ENCODE measurements around the gene HMGB2. TPM values are rescaled to one million over a fixed set of nuclear protein-coding genes. Genes with fewer than 3 reads are reported as not detected.
A peak's percentile ranks its signal among the peaks of the same experiment; 100 is the strongest.

Gene HMGB2
- total RNA-seq, 6 experiments from 2014 or later, result 53.0 to 130 (median 117) TPM

DNA sequence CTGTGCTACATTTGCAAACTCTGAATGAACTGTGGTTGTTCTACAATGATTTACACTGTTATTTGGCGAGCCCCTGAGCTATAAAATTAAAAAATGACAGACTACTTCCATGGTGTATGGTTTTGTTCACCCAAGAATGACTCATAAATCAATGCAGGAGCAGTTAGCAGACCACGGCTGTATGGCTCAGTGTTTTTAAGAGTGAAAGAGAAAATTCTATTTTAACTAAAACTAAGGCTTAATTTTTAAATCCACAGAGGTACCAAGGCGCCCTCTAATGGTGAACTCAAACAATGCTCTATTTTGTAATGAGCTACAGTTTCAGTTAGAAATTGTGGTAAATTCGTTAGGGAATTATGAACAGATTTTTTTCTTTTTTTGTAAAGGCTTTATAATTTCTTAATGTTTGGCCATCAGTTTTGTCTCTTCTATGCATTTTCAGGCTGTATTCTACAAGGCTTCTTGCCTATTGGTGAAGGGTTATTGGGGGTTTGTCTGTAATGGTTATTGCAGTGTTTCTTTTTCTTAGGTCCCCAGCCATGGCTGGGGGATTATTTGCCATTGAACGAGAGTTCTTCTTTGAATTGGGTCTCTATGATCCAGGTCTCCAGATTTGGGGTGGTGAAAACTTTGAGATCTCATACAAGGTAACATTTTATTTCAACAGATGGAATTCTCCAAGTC lies 32.5 kb downstream of the HMGB2 start:
- H3K27ac Mint-ChIP-seq, result no peak overlapping the region
- TF ChIP-seq, protein P1, sequence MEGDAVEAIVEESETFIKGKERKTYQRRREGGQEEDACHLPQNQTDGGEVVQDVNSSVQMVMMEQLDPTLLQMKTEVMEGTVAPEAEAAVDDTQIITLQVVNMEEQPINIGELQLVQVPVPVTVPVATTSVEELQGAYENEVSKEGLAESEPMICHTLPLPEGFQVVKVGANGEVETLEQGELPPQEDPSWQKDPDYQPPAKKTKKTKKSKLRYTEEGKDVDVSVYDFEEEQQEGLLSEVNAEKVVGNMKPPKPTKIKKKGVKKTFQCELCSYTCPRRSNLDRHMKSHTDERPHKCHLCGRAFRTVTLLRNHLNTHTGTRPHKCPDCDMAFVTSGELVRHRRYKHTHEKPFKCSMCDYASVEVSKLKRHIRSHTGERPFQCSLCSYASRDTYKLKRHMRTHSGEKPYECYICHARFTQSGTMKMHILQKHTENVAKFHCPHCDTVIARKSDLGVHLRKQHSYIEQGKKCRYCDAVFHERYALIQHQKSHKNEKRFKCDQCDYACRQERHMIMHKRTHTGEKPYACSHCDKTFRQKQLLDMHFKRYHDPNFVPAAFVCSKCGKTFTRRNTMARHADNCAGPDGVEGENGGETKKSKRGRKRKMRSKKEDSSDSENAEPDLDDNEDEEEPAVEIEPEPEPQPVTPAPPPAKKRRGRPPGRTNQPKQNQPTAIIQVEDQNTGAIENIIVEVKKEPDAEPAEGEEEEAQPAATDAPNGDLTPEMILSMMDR (IDR thresholded peaks at IDR 0.05), result peak; percentile 88
- H3K4me1 Mint-ChIP-seq (ENCODE audit: low read depth), result no peaks in the 10 kb centered on the region
- H3K9me3 Mint-ChIP-seq, result no peaks in the 10 kb centered on the region
- H3K4me3 Mint-ChIP-seq, result no peak overlapping the region
- DNase-seq, result peak; percentile 26
- H3K36me3 Mint-ChIP-seq (ENCODE audit: low read depth), result no peaks in the 10 kb centered on the region
- no peaks in the 10 kb centered on the region; the same call in 1 of the 2 replicates for H3K27me3 Mint-ChIP-seq (ENCODE audit: insufficient read depth)

DNA sequence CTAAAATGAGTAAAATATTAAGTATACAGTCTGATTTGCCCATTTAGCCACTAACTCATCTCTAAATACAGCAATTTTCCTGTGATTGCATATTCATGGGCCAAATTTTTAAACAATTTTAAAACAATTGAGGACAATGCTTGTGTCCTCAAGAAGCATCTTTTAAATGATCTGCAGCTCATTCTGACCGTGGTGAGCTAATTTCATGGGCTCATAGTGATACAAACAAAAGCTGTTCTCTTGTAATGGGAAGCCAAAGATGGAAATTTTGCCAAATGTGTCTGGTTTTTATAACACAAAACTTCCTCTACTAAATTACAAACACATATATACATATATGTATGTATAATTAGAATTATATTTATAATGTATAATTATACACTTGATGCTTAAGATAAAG lies 39.7 kb downstream of the HMGB2 start:
- no peaks in the 10 kb centered on the region; the same call in 1 of the 2 replicates for H3K27me3 Mint-ChIP-seq (ENCODE audit: insufficient read depth)
- TF ChIP-seq, protein P1 (IDR thresholded peaks at IDR 0.05), result no peak

DNA sequence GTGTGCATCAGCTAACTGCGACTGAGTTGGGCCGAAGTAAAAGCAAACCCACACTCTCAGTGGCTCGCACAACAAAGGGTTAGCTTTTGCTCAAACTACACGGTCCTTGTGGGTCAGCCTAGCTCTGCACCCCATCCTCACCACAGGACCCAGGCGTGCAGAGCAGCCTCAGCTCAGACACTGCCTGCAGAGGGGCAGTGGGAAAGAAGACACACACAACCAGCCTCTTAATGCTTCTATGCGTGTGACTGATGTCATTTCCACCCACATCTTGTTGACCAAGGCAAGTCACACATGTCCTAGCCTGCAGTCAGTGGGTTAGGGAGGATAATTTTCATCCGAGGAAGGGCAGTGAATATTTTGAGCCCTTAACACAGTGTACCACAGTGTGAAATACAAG lies 40.5 kb downstream of the HMGB2 start:
- Mint-ChIP-seq H3K4me3 (no peak overlapping the region), H3K4me1 (ENCODE audit: low read depth) (peaks cover 6% of the 10 kb centered on the region), H3K9me3 (no peaks in the 10 kb centered on the region), H3K27me3 (ENCODE audit: insufficient read depth) (no peaks in the 10 kb centered on the region; the same call in 1 of the 2 replicates), H3K27ac (no peak overlapping the region), H3K36me3 (ENCODE audit: low read depth) (no peaks in the 10 kb centered on the region)
- DNase-seq, result no peak
- TF ChIP-seq, protein P1 (IDR thresholded peaks at IDR 0.05), result no peak

More for the DNA sequence above, 39.7 kb downstream of the HMGB2 start:
- no peak for DNase-seq
- H3K9me3 Mint-ChIP-seq, result no peaks in the 10 kb centered on the region
- no peaks in the 10 kb centered on the region for H3K36me3 Mint-ChIP-seq (ENCODE audit: low read depth)
- H3K4me1 Mint-ChIP-seq (ENCODE audit: low read depth), result no peaks in the 10 kb centered on the region
- no peak overlapping the region for H3K4me3 Mint-ChIP-seq
- no peak overlapping the region for H3K27ac Mint-ChIP-seq

DNA sequence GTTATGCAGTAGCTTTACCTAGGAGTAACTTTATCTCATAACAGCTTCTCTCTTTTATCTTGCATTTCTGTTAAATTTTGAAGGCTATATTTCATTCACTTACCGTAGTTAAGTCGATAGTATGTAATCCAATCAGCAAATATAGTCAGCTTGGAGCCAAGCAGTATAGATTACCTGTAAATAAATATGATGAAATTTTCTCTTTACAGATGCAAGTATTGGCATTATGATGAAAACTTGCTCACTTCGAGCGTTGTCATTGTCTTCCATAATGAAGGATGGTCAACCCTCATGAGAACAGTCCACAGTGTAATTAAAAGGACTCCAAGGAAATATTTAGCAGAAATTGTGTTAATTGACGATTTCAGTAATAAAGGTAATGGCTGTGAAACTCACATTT lies 42.3 kb downstream of the HMGB2 start:
- DNase-seq, result no peak
- TF ChIP-seq, protein P1 (IDR thresholded peaks at IDR 0.05), result no peak
- no peak overlapping the region for H3K27ac Mint-ChIP-seq

DNA sequence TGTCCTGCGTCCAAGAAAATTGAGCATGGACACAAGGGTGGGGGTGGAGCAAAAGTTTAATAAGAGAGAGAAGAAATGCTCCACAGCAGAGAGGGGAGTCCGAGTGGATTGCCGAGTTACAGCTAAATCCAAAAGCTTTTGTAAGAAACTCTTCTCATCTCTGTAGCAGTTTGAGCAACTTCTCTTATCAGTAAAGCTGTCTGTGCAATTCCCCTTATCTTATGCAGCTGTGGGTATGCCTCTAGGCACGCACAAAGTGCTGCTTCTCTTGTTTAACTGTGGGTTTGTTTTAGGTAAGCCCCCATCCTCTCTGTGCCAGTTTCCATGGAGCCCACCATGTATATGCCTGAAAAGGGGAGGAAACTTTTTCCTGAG lies 44.8 kb downstream of the HMGB2 start:
- Mint-ChIP-seq H3K27me3 (ENCODE audit: insufficient read depth) (no peaks in the 10 kb centered on the region; the same call in 1 of the 2 replicates), H3K4me3 (no peak overlapping the region), H3K27ac (no peak overlapping the region), H3K4me1 (ENCODE audit: low read depth) (peaks cover 12% of the 10 kb centered on the region), H3K36me3 (ENCODE audit: low read depth) (peaks cover 15% of the 10 kb centered on the region; the same call in 1 of the 2 replicates), H3K9me3 (peaks cover 21% of the 10 kb centered on the region)
- TF ChIP-seq, protein P1 (IDR thresholded peaks at IDR 0.05), result no peak
- DNase-seq, result no peak

More for the DNA sequence above, 42.3 kb downstream of the HMGB2 start:
- Mint-ChIP-seq H3K4me1 (ENCODE audit: low read depth) (peaks cover 12% of the 10 kb centered on the region), H3K27me3 (ENCODE audit: insufficient read depth) (no peaks in the 10 kb centered on the region; the same call in 1 of the 2 replicates), H3K9me3 (peaks cover 4% of the 10 kb centered on the region; the same call in 1 of the 2 replicates), H3K36me3 (ENCODE audit: low read depth) (no peaks in the 10 kb centered on the region), H3K4me3 (no peak overlapping the region)

Data from HFFc6 (cell line).